IMR-90 (cell line): Measurements from ENCODE around the gene DGKB. TPM values are rescaled to one million over a fixed set of nuclear protein-coding genes. Genes with fewer than 3 reads are reported as not detected.

Experiments used
- ATAC-seq: fragments of 200-7000 bp; cut with Tn5 transposase; 2 replicates; pipeline ENCODE4 v1.9.1; 2020; ENCODE audit warnings: low read depth, mild to moderate bottlenecking, moderate library complexity
- BruUV-seq: library from RNA; stranded (reverse); fragments of 400-500 nt; replicated peaks from 2 replicates; lab custom pipeline; 2021; lab: Mats Ljungman, UMichigan
- CTCF ChIA-PET: fragments of 300-600 bp; formaldehyde crosslinking; extraction: SDS; loops from one replicate; lab custom pipeline; 2021; ENCODE audit warnings: antibody characterized with exemption; lab: Yijun Ruan, JAX
- POLR2A ChIA-PET: fragments of 300-600 bp; sonication (Branson Sonifier 250); formaldehyde crosslinking; loops from one replicate; lab custom pipeline; 2022; ENCODE audit warnings: antibody characterized with exemption; ENCODE audit not compliant: unreplicated experiment; lab: Charles Lee
- DNase-seq: peaks from one replicate; pipeline ENCODE4 v3.0.0; 2013
- H2AFZ ChIP-seq: replicated peaks from 2 replicates; pipeline ENCODE3; 2013; ENCODE audit warnings: low read length, mild to moderate bottlenecking; ENCODE audit not compliant: poor library complexity
- H2AK5ac ChIP-seq: 2 replicates; pipeline ENCODE4 v1.6.1; 2013; ENCODE audit warnings: low read depth, low read length, inconsistent platforms
- H2AK9ac ChIP-seq: replicated peaks from 2 replicates; pipeline ENCODE3; 2013; ENCODE audit warnings: mild to moderate bottlenecking, low read depth, low read length, moderate library complexity; ENCODE audit not compliant: poor library complexity
- H2BK120ac ChIP-seq: 2 replicates; pipeline ENCODE4 v1.6.1; 2013; ENCODE audit warnings: low read depth, low read length, inconsistent platforms
- H2BK15ac ChIP-seq: 3 replicates; pipeline ENCODE4 v1.6.1; 2013; ENCODE audit warnings: low read depth, low read length, inconsistent platforms
- H2BK20ac ChIP-seq: 2 replicates; pipeline ENCODE4 v1.6.1; 2013; ENCODE audit warnings: low read depth, mild to moderate bottlenecking, inconsistent platforms, low read length, moderate library complexity
- H2BK5ac ChIP-seq: 2 replicates; pipeline ENCODE4 v1.6.1; 2013; ENCODE audit warnings: mild to moderate bottlenecking, low read depth, low read length, inconsistent platforms; ENCODE audit not compliant: poor library complexity, severe bottlenecking
- H3K14ac ChIP-seq: replicated peaks from 2 replicates; pipeline ENCODE4 v1.6.1; 2013; ENCODE audit warnings: low read depth, low read length, inconsistent platforms
- H3K18ac ChIP-seq: 2 replicates; pipeline ENCODE4 v1.6.1; 2013; ENCODE audit warnings: low read depth, low read length, control low read depth
- H3K23ac ChIP-seq: 2 replicates; pipeline ENCODE4 v1.6.1; 2013; ENCODE audit warnings: low read depth, low read length, inconsistent platforms
- H3K27ac ChIP-seq: 2 replicates; pipeline ENCODE4 v1.5.1; 2013; ENCODE audit warnings: mild to moderate bottlenecking, control low read depth, low read length; ENCODE audit not compliant: insufficient read depth
- H3K27me3 ChIP-seq: 2 replicates; pipeline ENCODE4 v1.6.1; 2013; ENCODE audit warnings: low read length; ENCODE audit not compliant: control insufficient read depth, insufficient read depth
- H3K36me3 ChIP-seq: 2 replicates; pipeline ENCODE4 v1.6.1; 2013; ENCODE audit warnings: low read length, mixed read lengths; ENCODE audit not compliant: control insufficient read depth, insufficient read depth
- H3K4ac ChIP-seq: 2 replicates; pipeline ENCODE4 v1.6.1; 2013; ENCODE audit warnings: low read depth, low read length, inconsistent platforms
- H3K4me1 ChIP-seq: 2 replicates; pipeline ENCODE4 v1.6.1; 2013; ENCODE audit warnings: low read length, mixed read lengths; ENCODE audit not compliant: control insufficient read depth, insufficient read depth
- H3K4me2 ChIP-seq: 2 replicates; pipeline ENCODE4 v1.6.1; 2013; ENCODE audit warnings: low read depth, mild to moderate bottlenecking, control low read depth, low read length, moderate library complexity
- H3K4me3 ChIP-seq: 2 replicates; pipeline ENCODE4 v1.5.1; 2013; ENCODE audit warnings: low read depth, mild to moderate bottlenecking, control low read depth, low read length, moderate library complexity; ENCODE audit not compliant: insufficient read depth
- H3K56ac ChIP-seq: 2 replicates; pipeline ENCODE4 v1.6.1; 2013; ENCODE audit warnings: low read length, inconsistent platforms; ENCODE audit not compliant: insufficient read depth; ENCODE audit errors: extremely low read depth
- H3K79me1 ChIP-seq, 2 experiments: 2 replicates each; pipeline ENCODE4 v1.6.1; 2013; ENCODE audit warnings: low read length in 2 of 2, inconsistent platforms in 1 of 2, low read depth in 1 of 2
- H3K9ac ChIP-seq: 2 replicates; pipeline ENCODE4 v1.6.1; 2013; ENCODE audit warnings: low read depth, low read length, control low read depth
- H3K9me1 ChIP-seq: 2 replicates; pipeline ENCODE4 v1.6.1; 2013; ENCODE audit warnings: low read length, inconsistent platforms; ENCODE audit not compliant: insufficient read depth
- H3K9me3 ChIP-seq: 2 replicates; pipeline ENCODE4 v1.6.1; 2013; ENCODE audit warnings: low read length; ENCODE audit not compliant: control insufficient read depth, insufficient read depth
- H4K20me1 ChIP-seq: 2 replicates; pipeline ENCODE4 v1.6.1; 2013; ENCODE audit warnings: low read length, inconsistent platforms; ENCODE audit not compliant: insufficient read depth
- H4K5ac ChIP-seq: 2 replicates; pipeline ENCODE4 v1.6.1; 2013; ENCODE audit warnings: mild to moderate bottlenecking, low read depth, low read length, control low read depth
- H4K8ac ChIP-seq, 2 experiments: 2 replicates each; pipeline ENCODE4 v1.6.1; 2013; ENCODE audit warnings: low read depth in 2 of 2, low read length in 2 of 2, control low read depth in 1 of 2, inconsistent platforms in 1 of 2
- H4K91ac ChIP-seq: 2 replicates; pipeline ENCODE4 v1.6.1; 2013; ENCODE audit warnings: low read depth, low read length, inconsistent platforms; ENCODE audit not compliant: insufficient read depth
- FOS ChIP-seq: fragments of 150-350 bp; IDR thresholded peaks from 2 replicates; pipeline ENCODE4 v1.6.1; 2016; ENCODE audit warnings: low read depth, low read length
- POLR2A ChIP-seq: IDR thresholded peaks from 2 replicates; pipeline ENCODE4 v1.6.1; 2012; ENCODE audit warnings: mild to moderate bottlenecking, low read depth, low read length
- RAD21 ChIP-seq: IDR thresholded peaks from 2 replicates; pipeline ENCODE4 v1.6.1; 2012; ENCODE audit warnings: low read length, improper control_type of control experiment
- RCOR1 ChIP-seq: IDR thresholded peaks from 2 replicates; pipeline ENCODE4 v1.6.1; 2012; ENCODE audit warnings: mild to moderate bottlenecking, low read length, improper control_type of control experiment; ENCODE audit not compliant: insufficient replicate concordance
- RFX5 ChIP-seq: IDR thresholded peaks from 2 replicates; pipeline ENCODE4 v1.8.0; 2012; ENCODE audit warnings: low read depth, mild to moderate bottlenecking, low read length, moderate library complexity
- WGBS, 2 experiments: methylation state at CpG; one replicate each; pipeline versions ENCODE4 v1.1.5 to v1.1.7; 2013; ENCODE audit warnings: missing lambda C conversion rate in 2 of 2; ENCODE audit not compliant: insufficient read length in 1 of 2; ENCODE audit errors: extremely low coverage in 2 of 2; 5-methylcytosine and 5-hydroxymethylcytosine counted together
- dilution Hi-C: fragments of 300-500 bp; cut with HindIII; formaldehyde crosslinking; loops from one replicate; pipeline ENCODE4 v1.14.3; 2018; ENCODE audit warnings: low sequenced_read_pairs; ENCODE audit not compliant: unreplicated experiment
- in situ Hi-C: fragments of 300-500 bp; cut with MboI; formaldehyde crosslinking; loops from 3 replicates; pipeline ENCODE4 v1.14.3; 2019; ENCODE audit warnings: low sequenced_read_pairs, inconsistent platforms, mixed read lengths
- intact Hi-C: fragments of 100-400 bp; cut with micrococcal nuclease; formaldehyde crosslinking; loops from 2 replicates; pipeline ENCODE4 v1.10.0; 2022
- polyA plus RNA-seq, 3 experiments: library from polyadenylated mRNA; depleted of rRNA; stranded (reverse); fragments of >200 nt; gene quantifications; 2 replicates each; pipeline ENCODE4 v1.2.3, GENCODE V29; 2012; ENCODE audit warnings: low replicate concordance in 1 of 3
- total RNA-seq: library from RNA; depleted of rRNA; stranded (reverse); fragments of >200 nt; gene quantifications from 2 replicates; pipeline ENCODE4 v1.2.3, GENCODE V29; 2012
- TF ChIP-seq, protein P1 (sequence below): fragments of 150-350 bp; IDR thresholded peaks from 2 replicates; pipeline ENCODE4 v1.6.1; 2017; ENCODE audit warnings: mild to moderate bottlenecking, antibody characterized with exemption, low read length, low read depth
- TF ChIP-seq, protein P2 (sequence below): fragments of 150-350 bp; IDR thresholded peaks from 2 replicates; pipeline ENCODE4 v1.6.1; 2016; ENCODE audit warnings: low read depth, mild to moderate bottlenecking, low read length, moderate library complexity, borderline replicate concordance

DGKB gene
- total and polyA plus RNA-seq, 2 of the 4 experiments (the other 2 are of a cell fraction) = not detected

DNA sequence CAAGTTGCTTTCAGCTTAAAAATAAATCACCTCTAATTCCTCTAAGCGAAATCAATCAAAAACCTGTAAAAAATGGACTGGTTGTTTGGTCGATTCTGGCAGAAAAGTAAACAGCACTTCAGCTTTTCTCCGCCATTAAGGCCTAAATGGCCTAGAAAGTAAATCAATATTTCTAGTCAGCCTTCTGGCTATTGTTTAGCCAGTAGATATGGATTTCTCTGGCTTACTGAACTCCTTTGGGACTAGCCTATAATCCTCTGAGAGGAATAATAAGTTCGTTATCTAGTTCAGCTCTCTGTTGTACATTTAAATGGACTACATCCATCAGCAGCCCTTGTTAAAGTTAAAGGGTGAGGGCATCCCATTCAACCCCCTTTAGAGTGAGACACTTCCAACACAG lies 513.0 kb downstream of the DGKB start:
- no peaks in the 10 kb centered on the region for H3K36me3 ChIP-seq
- H3K18ac ChIP-seq = no peak overlapping the region
- H3K9me1 ChIP-seq = no peaks in the 10 kb centered on the region; the same call in 1 of the 2 replicates
- in situ Hi-C loops = no loop called here
- ATAC-seq = no peak
- H4K5ac ChIP-seq = no peak overlapping the region
- no peak overlapping the region for H2BK120ac ChIP-seq
- no peak overlapping the region for H2AK9ac ChIP-seq
- no peaks in the 10 kb centered on the region for H3K79me1 ChIP-seq
- no peak overlapping the region for H3K23ac ChIP-seq
- no peak overlapping the region for H2AFZ ChIP-seq
- WGBS, 2 experiments = no CpG with 5 or more reads among the region's 4 CpGs
- H3K27me3 ChIP-seq = no peaks in the 10 kb centered on the region
- intact Hi-C loops = no loop called here
- no peak overlapping the region for H3K56ac ChIP-seq
- H4K91ac ChIP-seq = no peak overlapping the region
- no peak overlapping the region for H2BK5ac ChIP-seq
- no peak overlapping the region for H3K4me3 ChIP-seq
- H3K4me1 ChIP-seq = no peaks in the 10 kb centered on the region
- dilution Hi-C loops = no loop called here
- TF ChIP-seq, protein P1, sequence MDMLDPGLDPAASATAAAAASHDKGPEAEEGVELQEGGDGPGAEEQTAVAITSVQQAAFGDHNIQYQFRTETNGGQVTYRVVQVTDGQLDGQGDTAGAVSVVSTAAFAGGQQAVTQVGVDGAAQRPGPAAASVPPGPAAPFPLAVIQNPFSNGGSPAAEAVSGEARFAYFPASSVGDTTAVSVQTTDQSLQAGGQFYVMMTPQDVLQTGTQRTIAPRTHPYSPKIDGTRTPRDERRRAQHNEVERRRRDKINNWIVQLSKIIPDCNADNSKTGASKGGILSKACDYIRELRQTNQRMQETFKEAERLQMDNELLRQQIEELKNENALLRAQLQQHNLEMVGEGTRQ = no peak
- TF ChIP-seq RAD21 = no peak
- no peak for TF ChIP-seq RFX5
- TF ChIP-seq FOS = no peak
- TF ChIP-seq, protein P2, sequence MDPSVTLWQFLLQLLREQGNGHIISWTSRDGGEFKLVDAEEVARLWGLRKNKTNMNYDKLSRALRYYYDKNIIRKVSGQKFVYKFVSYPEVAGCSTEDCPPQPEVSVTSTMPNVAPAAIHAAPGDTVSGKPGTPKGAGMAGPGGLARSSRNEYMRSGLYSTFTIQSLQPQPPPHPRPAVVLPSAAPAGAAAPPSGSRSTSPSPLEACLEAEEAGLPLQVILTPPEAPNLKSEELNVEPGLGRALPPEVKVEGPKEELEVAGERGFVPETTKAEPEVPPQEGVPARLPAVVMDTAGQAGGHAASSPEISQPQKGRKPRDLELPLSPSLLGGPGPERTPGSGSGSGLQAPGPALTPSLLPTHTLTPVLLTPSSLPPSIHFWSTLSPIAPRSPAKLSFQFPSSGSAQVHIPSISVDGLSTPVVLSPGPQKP = no peak
- TF ChIP-seq POLR2A = no peak
- TF ChIP-seq RCOR1 = no peak
- no TSS peak for BruUV-seq
- no peak overlapping the region for H3K4me2 ChIP-seq
- H3K14ac ChIP-seq = no peak overlapping the region
- DNase-seq = no peak
- H2BK15ac ChIP-seq = no peak overlapping the region
- no peak overlapping the region for H4K8ac ChIP-seq
- no peaks in the 10 kb centered on the region for H4K20me1 ChIP-seq
- ChIA-PET POLR2A (no interaction called here), CTCF (no interaction called here)
- no peak overlapping the region for H2AK5ac ChIP-seq
- H3K9me3 ChIP-seq = no peaks in the 10 kb centered on the region
- no peak overlapping the region for H3K27ac ChIP-seq
- no peak overlapping the region for H3K9ac ChIP-seq
- no peak overlapping the region for H2BK20ac ChIP-seq
- H3K4ac ChIP-seq = no peak overlapping the region
